NCI-H510A (cell line): ENCODE results near the gene SLC39A6.
"Not testable (repeated sequence)": the region's sequence is repeated elsewhere in the genome, so short reads cannot be mapped to it uniquely, and the experiment has no call there.

Experiments
- DNase-seq: peaks from one replicate; lab custom pipeline; 2025; lab: John Stamatoyannopoulos, UW

The SLC39A6 gene

GRCh38 chr18:36129300-36130038, at the start of gene SLC39A6, which contains the start of gene ELP2:
Gene SLC39A6, minus strand, starts transcription at chr18:36129340. Its CDS starts 2,333 bp downstream, at chr18:36127007.
Gene ELP2, plus strand, starts transcription at chr18:36129899. Its CDS starts 35 bp downstream, at chr18:36129934.
- peak; percentile 97 for DNase-seq

DNA sequence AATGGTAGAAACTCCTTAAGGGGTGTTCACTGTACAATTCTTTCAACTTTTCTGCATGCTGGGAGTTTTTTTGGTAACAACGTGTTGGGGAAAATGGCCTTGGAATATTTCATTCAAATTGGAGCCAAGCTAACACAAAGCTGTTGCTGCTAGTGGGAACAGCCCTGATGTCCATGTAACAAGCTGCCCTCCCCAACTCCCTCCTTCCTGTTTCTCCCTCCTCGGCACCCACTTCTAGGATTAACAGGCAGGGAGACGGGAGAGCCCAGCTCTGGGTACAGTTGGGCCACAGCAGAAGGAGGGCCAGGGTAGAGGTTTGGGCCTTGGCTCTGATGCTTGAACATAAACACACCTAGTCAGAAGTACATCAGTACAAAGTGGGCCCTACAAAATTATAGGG, 48.8 kb upstream of the SLC39A6 start:
- DNase-seq = no peak

GRCh38 chr18:36176711-36177110, 47.6 kb upstream of the SLC39A6 start:
- DNase-seq = no peak

DNA sequence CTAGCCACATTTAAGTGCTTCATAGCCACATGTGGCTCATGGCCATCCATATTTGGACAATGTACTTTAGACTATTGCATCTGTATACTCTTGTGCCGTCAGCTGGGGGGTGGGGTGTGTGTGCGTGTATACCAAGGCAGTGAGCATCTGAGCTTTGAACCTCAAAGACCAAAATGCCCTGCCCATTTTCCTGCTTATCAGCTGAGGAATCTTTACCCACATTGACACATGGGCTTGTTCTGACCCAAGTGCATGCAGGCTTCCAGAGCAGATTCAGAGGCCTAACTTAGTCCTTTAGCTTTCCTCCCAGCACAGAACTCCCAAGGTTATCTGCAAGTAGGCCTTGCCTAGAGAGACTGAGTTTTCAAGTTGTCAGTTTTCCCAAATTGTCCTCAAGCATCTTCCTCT, 47.0 kb upstream of the SLC39A6 start:
- no peak for DNase-seq

GRCh38 chr18:36175481-36175880, 46.3 kb upstream of the SLC39A6 start:
- DNase-seq = no peak

DNA sequence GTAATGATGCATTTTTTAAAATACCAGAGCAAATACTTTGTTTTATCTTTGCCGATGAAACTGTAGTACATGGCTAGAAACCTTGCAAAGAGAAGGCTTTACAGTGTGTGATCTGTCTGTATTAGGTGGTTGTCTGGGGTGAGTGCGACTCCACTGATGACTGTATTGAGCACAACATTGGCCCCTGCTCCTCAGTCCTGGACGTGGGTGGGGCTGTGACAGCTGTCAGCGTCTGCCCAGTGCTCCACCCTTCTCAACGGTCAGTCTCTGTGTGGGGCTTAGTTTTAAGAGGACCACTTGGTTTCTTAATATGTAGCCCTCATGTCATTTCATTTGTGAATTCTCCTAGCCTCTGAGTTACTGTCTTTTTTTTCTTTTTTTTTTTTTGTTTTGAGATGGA, 40.8 kb upstream of the SLC39A6 start:
- DNase-seq = no peak

GRCh38 chr18:36168296-36168695, 39.2 kb upstream of the SLC39A6 start:
- not testable (repeated sequence) for DNase-seq

DNA sequence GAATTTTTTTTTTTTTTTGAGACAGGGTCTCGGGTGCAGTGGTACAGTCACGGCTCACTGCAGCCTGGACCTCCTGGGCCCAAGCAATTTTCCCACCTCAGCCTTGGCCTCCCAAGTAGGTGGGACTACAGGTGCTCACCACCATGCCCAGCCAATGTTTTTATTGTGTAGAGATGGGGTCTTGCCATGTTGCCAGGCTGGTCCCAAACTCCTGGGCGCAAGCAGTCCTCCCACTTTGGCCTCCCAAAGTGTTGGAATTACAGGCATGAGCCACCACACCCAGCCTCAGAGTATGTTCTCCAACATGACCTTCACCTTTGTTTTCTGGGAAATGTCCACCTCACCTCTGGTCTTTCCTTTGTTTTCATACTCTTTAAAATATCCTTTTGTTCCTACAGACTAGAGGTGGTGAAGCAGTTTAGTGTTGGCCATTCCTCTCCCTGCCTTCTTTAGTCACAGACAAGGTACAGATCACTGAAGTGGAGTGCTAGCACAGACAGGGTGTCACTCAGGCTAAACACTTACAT, 38.6 kb upstream of the SLC39A6 start:
- no peak for DNase-seq

- no peak for DNase-seq
Observed at GRCh38 chr18:36162981-36163380, 33.8 kb upstream of the SLC39A6 start.

DNA sequence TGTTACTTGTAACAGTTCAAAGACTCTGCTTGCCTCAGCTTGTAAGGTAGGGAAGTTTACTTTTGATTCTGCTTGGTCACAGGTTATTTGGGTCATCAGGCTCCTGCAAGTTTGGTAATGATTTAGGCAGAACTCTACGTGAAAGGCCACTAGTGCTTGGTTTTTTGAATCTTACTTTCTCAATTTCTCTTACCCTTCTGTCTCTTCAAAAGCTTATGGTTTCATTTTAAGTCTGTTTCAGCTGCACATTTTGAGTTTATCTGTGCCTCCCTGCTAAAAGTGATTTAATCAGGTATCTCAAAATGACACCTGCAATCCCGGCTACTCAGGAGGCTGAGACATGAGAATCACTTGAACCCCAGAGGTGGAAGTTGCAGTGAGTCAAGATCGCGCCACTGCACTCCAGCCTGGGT, 31.8 kb upstream of the SLC39A6 start:
- no peak for DNase-seq

DNA sequence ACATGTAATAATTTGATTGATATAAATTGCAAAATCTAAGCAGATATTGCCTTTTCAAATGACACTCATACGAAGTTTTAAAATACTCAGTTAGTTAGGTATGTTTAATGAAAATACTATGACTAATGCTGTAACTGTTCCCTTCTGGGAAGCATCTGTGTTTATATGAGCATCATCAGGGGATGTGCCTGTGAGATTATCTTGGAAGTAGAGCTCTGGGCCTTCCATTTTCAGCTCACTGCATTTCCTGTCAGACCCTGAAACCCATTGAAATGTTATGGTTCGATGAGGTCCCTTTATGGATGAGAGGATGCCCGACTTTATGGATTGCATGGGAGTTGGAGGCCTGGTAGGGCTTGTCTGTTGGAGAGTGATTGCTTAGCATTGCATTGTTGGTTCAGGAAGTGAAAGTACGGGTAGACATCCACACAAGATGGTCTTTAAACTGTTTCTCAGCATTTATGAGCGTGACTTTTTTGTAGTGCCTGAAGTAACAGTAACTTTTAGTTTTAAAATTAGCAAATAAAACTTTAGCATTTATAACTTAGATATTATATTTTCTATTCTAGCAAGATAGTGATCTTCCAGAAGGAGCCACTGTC, 29.2 kb upstream of the SLC39A6 start:
- DNase-seq = no peak

DNA sequence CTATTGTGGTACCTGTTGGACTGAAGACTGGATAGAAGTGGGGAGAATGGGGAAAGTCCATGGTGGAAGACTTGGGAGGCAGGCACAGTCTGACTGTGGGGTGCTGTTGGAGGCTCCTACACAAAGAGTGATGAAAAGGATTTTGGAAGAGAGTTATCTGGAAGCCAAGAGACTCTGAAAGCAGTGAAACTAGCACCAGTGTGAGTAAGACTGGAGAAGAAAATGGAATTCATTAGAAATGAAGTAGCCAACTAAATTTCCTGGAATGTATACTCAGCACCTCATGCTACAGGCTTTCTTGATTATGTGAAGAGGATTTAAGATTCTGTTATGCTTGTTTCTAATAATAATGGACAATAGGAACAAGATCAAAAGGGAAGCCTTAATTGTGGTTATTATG, 28.3 kb upstream of the SLC39A6 start:
- DNase-seq = no peak

GRCh38 chr18:36155851-36156757, 27.0 kb upstream of the SLC39A6 start:
- DNase-seq = no peak

DNA sequence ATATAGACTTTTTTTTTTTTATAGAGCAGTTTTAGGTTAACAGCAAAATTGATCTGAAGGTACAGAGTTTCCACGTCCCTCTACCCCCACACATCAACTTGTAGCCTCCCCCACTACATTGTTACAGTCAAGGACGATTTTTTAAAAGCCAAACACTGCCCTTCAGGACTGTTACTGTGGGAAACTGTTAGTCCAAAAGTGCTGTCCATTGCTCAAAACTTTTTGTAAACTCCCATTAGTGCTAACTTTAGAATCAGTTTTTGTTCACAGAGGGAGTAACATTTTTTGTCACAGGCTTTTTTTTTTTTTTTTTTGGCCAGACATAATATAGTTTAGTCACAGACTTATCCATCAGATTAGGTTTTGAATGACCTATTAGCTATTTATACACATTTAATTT, 24.6 kb upstream of the SLC39A6 start:
- no peak for DNase-seq

DNA sequence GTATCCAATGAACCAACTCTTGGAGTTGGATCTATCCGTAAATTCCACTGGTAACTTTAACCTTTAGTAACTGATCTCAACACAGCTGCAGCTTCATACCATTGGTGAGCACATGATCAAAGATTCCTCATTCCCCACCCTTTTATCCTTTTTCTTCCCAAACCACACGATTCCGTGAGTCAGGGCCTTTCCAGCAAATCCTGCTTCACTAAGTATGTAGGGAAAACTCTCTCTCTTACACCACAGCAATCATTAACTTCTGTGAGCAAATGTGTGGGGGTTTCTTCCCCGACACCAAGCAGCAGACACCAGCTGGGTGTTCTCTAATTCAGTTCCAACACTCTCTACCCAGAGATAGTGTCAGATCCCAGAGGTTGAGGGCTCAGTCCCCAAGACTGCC, 24.1 kb upstream of the SLC39A6 start:
- DNase-seq = no peak

DNA sequence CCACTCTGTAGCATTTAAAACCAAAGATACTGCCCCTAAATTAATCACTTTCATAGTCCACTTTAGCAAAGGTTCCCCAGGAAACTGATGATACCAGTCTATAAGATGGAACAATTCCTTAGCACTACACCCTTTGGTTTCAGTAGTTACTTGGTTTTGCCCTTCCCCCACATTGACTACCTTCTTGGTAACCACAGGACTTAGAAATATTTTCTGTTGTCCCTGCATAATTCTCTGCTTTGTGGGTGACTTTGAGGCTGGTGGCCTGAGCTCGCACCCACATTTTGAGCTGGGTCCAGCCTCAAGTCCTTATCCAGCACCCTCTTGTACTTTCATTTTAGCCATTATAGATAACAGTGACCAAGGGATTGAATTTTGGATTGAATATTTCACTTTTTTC, 23.6 kb upstream of the SLC39A6 start:
- no peak for DNase-seq

GRCh38 chr18:36149514-36150289, 20.6 kb upstream of the SLC39A6 start:
- DNase-seq = no peak

DNA sequence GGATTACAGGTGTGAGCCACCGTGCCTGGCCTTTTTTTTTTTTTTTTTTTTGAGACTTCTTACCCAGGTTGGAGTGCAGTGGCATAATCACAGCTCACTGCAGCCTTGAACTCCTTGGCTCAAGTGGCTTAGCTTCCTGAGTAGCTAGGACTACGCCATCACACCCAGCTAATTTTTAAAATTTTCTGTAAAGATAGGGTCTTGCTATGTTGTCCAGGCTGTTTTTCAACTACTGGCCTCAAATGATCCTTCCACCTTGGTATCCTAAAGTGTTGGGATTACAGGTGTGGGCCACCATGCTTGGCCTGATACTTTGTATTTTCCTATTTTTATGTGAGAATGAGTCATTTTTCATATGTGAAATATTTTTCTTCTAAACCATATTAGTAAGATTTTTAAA, 14.3 kb upstream of the SLC39A6 start:
- no peak for DNase-seq

DNA sequence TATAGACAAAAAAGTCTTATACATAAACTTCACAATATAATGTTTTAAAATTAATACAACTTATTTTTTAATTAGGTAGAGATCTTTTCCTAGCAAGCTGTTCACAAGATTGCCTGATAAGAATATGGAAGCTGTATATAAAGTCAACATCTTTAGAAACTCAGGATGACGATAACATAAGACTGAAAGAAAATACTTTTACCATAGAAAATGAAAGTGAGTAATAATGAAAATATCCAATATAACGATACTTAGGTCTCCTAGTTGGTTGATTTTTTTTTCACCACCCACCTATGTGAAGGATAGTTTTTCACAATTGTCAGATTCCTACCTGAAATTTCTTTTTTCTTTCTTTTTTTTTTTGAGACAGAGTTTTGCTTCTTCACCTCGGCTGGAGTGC, 13.6 kb upstream of the SLC39A6 start:
- DNase-seq = no peak

DNA sequence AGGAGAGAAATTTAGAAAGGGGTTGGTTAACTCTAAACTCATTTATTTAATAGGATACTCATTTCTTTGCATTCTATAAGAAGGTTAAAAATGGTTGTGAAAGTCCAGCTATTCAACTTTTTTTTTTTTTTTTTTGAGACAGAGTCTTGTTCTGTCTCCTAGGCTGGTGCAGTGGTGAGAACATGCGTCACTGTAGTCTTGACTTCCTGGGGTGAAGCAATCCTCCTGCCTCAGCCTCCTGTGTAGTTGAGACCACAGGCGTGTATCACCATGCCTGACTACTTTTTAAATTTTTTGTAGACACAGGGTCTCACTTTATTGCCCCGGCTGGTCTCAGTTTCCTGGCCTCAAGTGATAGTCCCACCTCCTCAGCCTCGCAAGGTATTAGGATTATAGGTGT, 12.4 kb upstream of the SLC39A6 start:
- no peak for DNase-seq

- peak; percentile 58 for DNase-seq
Observed at GRCh38 chr18:36139245-36139644, 10.1 kb upstream of the SLC39A6 start.

GRCh38 chr18:36135264-36135663, 6.1 kb upstream of the SLC39A6 start:
- DNase-seq = no peak
